K562 (cell line): ENCODE data around the gene CARD9. TPM values are rescaled to one million over a fixed set of nuclear protein-coding genes. Genes with fewer than 3 reads are reported as not detected.

ENCODE experiments used
- ATAC-seq: fragments of 200-7000 bp; cut with Tn5 transposase; 3 replicates; pipeline ENCODE4 v1.9.1; 2020; ENCODE audit warnings: moderate library complexity
- BruUV-seq: library from RNA; stranded (reverse); fragments of 400-500 nt; replicated peaks from 2 replicates; lab custom pipeline; 2021; lab: Mats Ljungman, UMichigan
- CTCF ChIA-PET: fragments of 300-600 bp; formaldehyde crosslinking; extraction: SDS; loops from one replicate; lab custom pipeline; 2021; ENCODE audit warnings: low intra/inter-chr PET ratio; lab: Yijun Ruan, JAX
- POLR2A ChIA-PET: fragments of 300-600, 350-650 bp; sonication (Branson Sonifier 250); formaldehyde crosslinking; extraction: SDS; loops from one replicate; lab custom pipeline; 2021; ENCODE audit warnings: antibody characterized with exemption, inconsistent platforms; lab: Yijun Ruan, JAX
- DNase-seq, 4 experiments: peaks; one replicate each; pipeline versions ENCODE4 v3.0.0 to v3.0.0-alpha.2; 2011 to 2018; ENCODE audit warnings: low spot score in 3 of 4, mixed read lengths in 3 of 4; ENCODE audit errors: extremely low read depth in 1 of 4
- FAIRE-seq: peaks from 2 replicates; lab custom pipeline; 2011; peaks lifted over from hg19 to GRCh38; lab: Jason Lieb, UNC
- H2AFZ ChIP-seq: 2 replicates; pipeline ENCODE4 v1.6.0; 2011; ENCODE audit warnings: low read depth, low read length, control low read depth, inconsistent platforms
- H3K27ac ChIP-seq: fragments of 200-600 bp; 3 replicates; pipeline ENCODE4 v1.8.0; 2011; ENCODE audit warnings: low read depth, mild to moderate bottlenecking, control low read depth, inconsistent platforms, low read length, moderate library complexity, mixed read lengths; ENCODE audit errors: extremely low read depth
- H3K27me3 ChIP-seq, 2 experiments: fragments of 300-600 bp in 1 of 2; 2 replicates in 1 of 2; 3 replicates in 1 of 2; pipeline versions ENCODE4 v1.6.0 to v1.8.0; 2011; ENCODE audit warnings: inconsistent platforms in 2 of 2, low read length in 2 of 2, mild to moderate bottlenecking in 1 of 2, mixed read lengths in 1 of 2, moderate library complexity in 1 of 2; ENCODE audit not compliant: control insufficient read depth in 2 of 2, insufficient read depth in 2 of 2
- H3K36me3 ChIP-seq: fragments of 300-600 bp; 3 replicates; pipeline ENCODE4 v1.8.0; 2011; ENCODE audit warnings: mild to moderate bottlenecking, low read length, inconsistent platforms; ENCODE audit not compliant: control insufficient read depth, insufficient read depth
- H3K4me1 ChIP-seq, 2 experiments: fragments of 200-600 bp in 1 of 2; replicated peaks in 1 of 2; 2 replicates in 1 of 2; 3 replicates in 1 of 2; pipeline versions ENCODE4 v1.5.1 to v1.8.0; 2011; ENCODE audit warnings: inconsistent platforms in 2 of 2, low read length in 2 of 2, mild to moderate bottlenecking in 1 of 2, mixed read lengths in 1 of 2, moderate library complexity in 1 of 2; ENCODE audit not compliant: control insufficient read depth in 2 of 2, insufficient read depth in 2 of 2
- H3K4me2 ChIP-seq: 2 replicates; pipeline ENCODE4 v1.6.1; 2011; ENCODE audit warnings: low read length, control low read depth, inconsistent platforms, mixed read lengths; ENCODE audit not compliant: insufficient read depth
- H3K4me3 ChIP-seq: fragments of 200-600 bp; sonication (generic), shearing (Covaris generic); 2 replicates; pipeline ENCODE4 v1.5.1; 2016; ENCODE audit warnings: control low read depth, inconsistent platforms
- H3K79me2 ChIP-seq: fragments of 200-600 bp; 3 replicates; pipeline ENCODE4 v1.8.0; 2011; ENCODE audit warnings: low read length, inconsistent platforms; ENCODE audit not compliant: control insufficient read depth, insufficient read depth
- H3K9ac ChIP-seq, 2 experiments: 2 replicates each; pipeline versions ENCODE4 v1.6.0 to v1.6.1; 2011; ENCODE audit warnings: low read depth in 2 of 2, low read length in 2 of 2, control low read depth in 1 of 2, inconsistent platforms in 1 of 2, mild to moderate bottlenecking in 1 of 2, mixed read lengths in 1 of 2; ENCODE audit not compliant: insufficient read depth in 1 of 2
- H3K9me1 ChIP-seq: one replicate; pipeline ENCODE4 v1.6.0; 2011; ENCODE audit warnings: inconsistent platforms, mild to moderate bottlenecking, low read length, moderate library complexity; ENCODE audit not compliant: control insufficient read depth, insufficient read depth
- H3K9me3 ChIP-seq: replicated peaks from 2 replicates; pipeline ENCODE4 v1.5.1; 2011; ENCODE audit warnings: low read depth, low read length, inconsistent platforms; ENCODE audit not compliant: control insufficient read depth, insufficient read depth
- H4K20me1 ChIP-seq: replicated peaks from 2 replicates; pipeline ENCODE4 v1.6.1; 2011; ENCODE audit warnings: low read length, inconsistent platforms, mixed read lengths; ENCODE audit not compliant: control insufficient read depth, insufficient read depth
- GATAD2A ChIP-seq: fragments of 450-650 bp; IDR thresholded peaks from 2 replicates; pipeline ENCODE4 v1.6.1; 2017
- PHF8 ChIP-seq: fragments of 200-600 bp; sonication (generic); IDR thresholded peaks from 2 replicates; pipeline ENCODE4 v1.6.1; 2012; ENCODE audit warnings: mixed run types, mild to moderate bottlenecking, inconsistent platforms, low read length, moderate library complexity, borderline replicate concordance
- YY1 ChIP-seq, 3 experiments: IDR thresholded peaks; 2 replicates each; pipeline ENCODE4 v1.6.1; 2011; ENCODE audit warnings: low read length in 2 of 3, mild to moderate bottlenecking in 2 of 3, moderate library complexity in 2 of 3, borderline replicate concordance in 1 of 3, control low read depth in 1 of 3, low read depth in 1 of 3; ENCODE audit not compliant: insufficient read depth in 3 of 3, insufficient replicate concordance in 2 of 3, control insufficient read depth in 1 of 3, insufficient read length in 1 of 3; ENCODE audit errors: extremely low read depth in 1 of 3
- ZBTB7A ChIP-seq: IDR thresholded peaks from 2 replicates; pipeline ENCODE4 v1.6.1; 2011; ENCODE audit warnings: low read depth, mild to moderate bottlenecking, low read length, moderate library complexity, borderline replicate concordance; ENCODE audit not compliant: control insufficient read depth
- ZFX ChIP-seq: sonication (generic); formaldehyde crosslinking; IDR thresholded peaks from 2 replicates; pipeline ENCODE4 v1.8.0; 2022; ENCODE audit warnings: mild to moderate bottlenecking, missing genetic modification reagents, moderate library complexity
- ZNF444 ChIP-seq: fragments of 250-450 bp; sonication (Bioruptor Pico); IDR thresholded peaks from 2 replicates; pipeline ENCODE4 v1.4.0; 2020; ENCODE audit warnings: mild to moderate bottlenecking, moderate library complexity
- WGBS: fragments of 100-300 bp; shearing (Covaris generic); methylation state at CpG from one replicate; pipeline ENCODE4 v1.1.6; 2016; ENCODE audit warnings: low coverage, mixed read lengths; ENCODE audit not compliant: insufficient coverage; ENCODE audit errors: missing lambda C conversion rate; 5-methylcytosine and 5-hydroxymethylcytosine counted together
- in situ Hi-C: fragments of 300-500 bp; cut with MboI; formaldehyde crosslinking; loops from 4 replicates; pipeline ENCODE4 v1.15.0; 2018; ENCODE audit warnings: inconsistent platforms, mixed read lengths
- intact Hi-C: fragments of 100-400 bp; cut with micrococcal nuclease; formaldehyde crosslinking; loops from 2 replicates; pipeline ENCODE4 v1.14.2; 2022
- polyA plus RNA-seq, 8 experiments: library from polyadenylated mRNA; depleted of rRNA in 4 of 8; stranded (reverse) in 5 of 8; unstranded in 3 of 8; fragments of >200 nt; fragmentation: Nextera tagmentation in 2 of 8; fragmentation: Illumina TruSeq in 1 of 8; extraction: Ambion mirVana in 2 of 8; extraction: Trizol in 1 of 8; gene quantifications; 2 replicates each; pipeline versions ENCODE4 v1.2.1 to v1.2.3, GENCODE V29; 2011 to 2014; ENCODE audit warnings: inconsistent platforms in 1 of 8, missing spikeins in 1 of 8
- total RNA-seq, 7 experiments: library from RNA; depleted of rRNA in 6 of 7; stranded (reverse); fragments of >200 nt in 6 of 7; fragmentation: Illumina TruSeq in 2 of 7; extraction: Trizol in 2 of 7; gene quantifications; 2 replicates each; pipeline versions ENCODE4 v1.2.1 to v1.2.3, GENCODE V29; 2011 to 2021; ENCODE audit warnings: low replicate concordance in 1 of 7
- TF ChIP-seq, protein P1 (sequence below): sonication (generic); formaldehyde crosslinking; IDR thresholded peaks from 2 replicates; pipeline ENCODE4 v1.8.0; 2022; ENCODE audit warnings: mild to moderate bottlenecking, missing genetic modification reagents
- TF ChIP-seq, protein P2 (sequence below): fragments of 450-650 bp; IDR thresholded peaks from 2 replicates; pipeline ENCODE4 v1.6.1; 2016; ENCODE audit warnings: antibody characterized with exemption

The CARD9 gene
- total and polyA plus RNA-seq, 9 of the 15 experiments (the other 6 are each of a cell fraction or from before 2014, with no cell fraction given), result 1.7 to 53.0 (median 9.7) TPM

- BruUV-seq, result no TSS peak
These were observed 46.6 kb downstream of the CARD9 start for GRCh38 chr9:136326761-136327303.

More at GRCh38 chr9:136326761-136327303, 46.6 kb downstream of the CARD9 start:
- DNase-seq (no peak), ATAC-seq (peak; percentile 10; the same call in 2 of the 3 replicates), FAIRE-seq (no peak)
- TF ChIP-seq GATAD2A, result 0 out of 2 replicates have a peak, but pooled peaks have one; percentile 58
- TF ChIP-seq ZNF444, result no peak
- TF ChIP-seq, protein P1, sequence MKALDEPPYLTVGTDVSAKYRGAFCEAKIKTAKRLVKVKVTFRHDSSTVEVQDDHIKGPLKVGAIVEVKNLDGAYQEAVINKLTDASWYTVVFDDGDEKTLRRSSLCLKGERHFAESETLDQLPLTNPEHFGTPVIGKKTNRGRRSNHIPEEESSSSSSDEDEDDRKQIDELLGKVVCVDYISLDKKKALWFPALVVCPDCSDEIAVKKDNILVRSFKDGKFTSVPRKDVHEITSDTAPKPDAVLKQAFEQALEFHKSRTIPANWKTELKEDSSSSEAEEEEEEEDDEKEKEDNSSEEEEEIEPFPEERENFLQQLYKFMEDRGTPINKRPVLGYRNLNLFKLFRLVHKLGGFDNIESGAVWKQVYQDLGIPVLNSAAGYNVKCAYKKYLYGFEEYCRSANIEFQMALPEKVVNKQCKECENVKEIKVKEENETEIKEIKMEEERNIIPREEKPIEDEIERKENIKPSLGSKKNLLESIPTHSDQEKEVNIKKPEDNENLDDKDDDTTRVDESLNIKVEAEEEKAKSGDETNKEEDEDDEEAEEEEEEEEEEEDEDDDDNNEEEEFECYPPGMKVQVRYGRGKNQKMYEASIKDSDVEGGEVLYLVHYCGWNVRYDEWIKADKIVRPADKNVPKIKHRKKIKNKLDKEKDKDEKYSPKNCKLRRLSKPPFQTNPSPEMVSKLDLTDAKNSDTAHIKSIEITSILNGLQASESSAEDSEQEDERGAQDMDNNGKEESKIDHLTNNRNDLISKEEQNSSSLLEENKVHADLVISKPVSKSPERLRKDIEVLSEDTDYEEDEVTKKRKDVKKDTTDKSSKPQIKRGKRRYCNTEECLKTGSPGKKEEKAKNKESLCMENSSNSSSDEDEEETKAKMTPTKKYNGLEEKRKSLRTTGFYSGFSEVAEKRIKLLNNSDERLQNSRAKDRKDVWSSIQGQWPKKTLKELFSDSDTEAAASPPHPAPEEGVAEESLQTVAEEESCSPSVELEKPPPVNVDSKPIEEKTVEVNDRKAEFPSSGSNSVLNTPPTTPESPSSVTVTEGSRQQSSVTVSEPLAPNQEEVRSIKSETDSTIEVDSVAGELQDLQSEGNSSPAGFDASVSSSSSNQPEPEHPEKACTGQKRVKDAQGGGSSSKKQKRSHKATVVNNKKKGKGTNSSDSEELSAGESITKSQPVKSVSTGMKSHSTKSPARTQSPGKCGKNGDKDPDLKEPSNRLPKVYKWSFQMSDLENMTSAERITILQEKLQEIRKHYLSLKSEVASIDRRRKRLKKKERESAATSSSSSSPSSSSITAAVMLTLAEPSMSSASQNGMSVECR (CRISPR knock-in tag), result peak; percentile 17; the same call in 1 of the 2 replicates
- peak; percentile 49; the same call in 1 of the 2 replicates for TF ChIP-seq ZBTB7A
- TF ChIP-seq ZFX, result peak; percentile 60
- TF ChIP-seq YY1 (IDR thresholded peaks at IDR 0.05; ENCODE audit: borderline replicate concordance in 1 of 3, control insufficient read depth in 1 of 3, extremely low read depth in 1 of 3, insufficient read depth in 3 of 3, insufficient read length in 1 of 3, insufficient replicate concordance in 2 of 3, low read depth in 1 of 3, low read length in 2 of 3), result no peak
- TF ChIP-seq PHF8, result peak; percentile 17; the same call in 1 of the 2 replicates
- TF ChIP-seq, protein P2, sequence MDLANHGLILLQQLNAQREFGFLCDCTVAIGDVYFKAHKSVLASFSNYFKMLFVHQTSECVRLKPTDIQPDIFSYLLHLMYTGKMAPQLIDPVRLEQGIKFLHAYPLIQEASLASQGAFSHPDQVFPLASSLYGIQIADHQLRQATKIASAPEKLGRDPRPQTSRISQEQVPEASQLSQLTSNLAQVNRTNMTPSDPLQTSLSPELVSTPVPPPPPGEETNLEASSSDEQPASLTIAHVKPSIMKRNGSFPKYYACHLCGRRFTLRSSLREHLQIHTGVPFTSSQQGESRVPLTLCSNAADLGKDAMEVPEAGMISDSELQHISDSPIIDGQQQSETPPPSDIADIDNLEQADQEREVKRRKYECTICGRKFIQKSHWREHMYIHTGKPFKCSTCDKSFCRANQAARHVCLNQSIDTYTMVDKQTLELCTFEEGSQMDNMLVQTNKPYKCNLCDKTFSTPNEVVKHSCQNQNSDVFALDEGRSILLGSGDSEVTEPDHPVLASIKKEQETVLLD, result 0 out of 2 replicates have a peak, but pooled peaks have one; percentile 17
- H3K4me2 ChIP-seq, result peak overlapping the region; percentile 21
- peak overlapping the region; percentile 84 for H2AFZ ChIP-seq
- no peaks in the 10 kb centered on the region for H3K36me3 ChIP-seq
- H3K9me1 ChIP-seq, result no peaks in the 10 kb centered on the region
- H3K9ac ChIP-seq, result peak overlapping the region; percentile 59 to 88
- POLR2A ChIA-PET, result interaction anchor here (0.5 to 1.6 kb wide), 3 partner anchors 10 to 37 kb away, joined by 3 to 5 read pairs (median 3); partner anchors contain the start of gene DNLZ
- H4K20me1 ChIP-seq, result no peaks in the 10 kb centered on the region; the same call in 1 of the 2 replicates
- peak overlapping the region; percentile 68; the same call in 1 of the 3 replicates for H3K27ac ChIP-seq
- in situ Hi-C loops (loop anchor here (25.0 kb wide), 1 partner anchor 310 kb away; no protein-coding TSS in a partner anchor), intact Hi-C loops (no loop called here)
- peaks cover 15% of the 10 kb centered on the region for H3K79me2 ChIP-seq
- H3K27me3 ChIP-seq, result peaks cover 13 to 28% of the 10 kb centered on the region in 2 experiments; a peak in 4 of 5 replicates
- peak overlapping the region; percentile 52 for H3K4me3 ChIP-seq
- 59% methylated on average over 12 of the region's 17 CpGs for WGBS
- H3K4me1 ChIP-seq, result peaks cover 4 to 87% of the 10 kb centered on the region in 2 experiments
- no peaks in the 10 kb centered on the region for H3K9me3 ChIP-seq
- CTCF ChIA-PET, result no interaction called here
